Activated T-cell treated with anti-CD3 and anti-CD28 coated beads, Interleukin-2, amount 50 U/mL, for 24 hours (primary cell): Measurements from ENCODE around the gene PSME2.

ENCODE experiments used
- DNase-seq: peaks from one replicate; pipeline ENCODE4 v3.0.0-alpha.2; 2020
- H3K27ac Mint-ChIP-seq: 2 replicates; pipeline ENCODE4 v1.8.0; 2020; ENCODE audit warnings: mild to moderate bottlenecking, mixed read lengths
- H3K27me3 Mint-ChIP-seq: 2 replicates; pipeline ENCODE4 v1.8.0; 2020; ENCODE audit warnings: mixed read lengths
- H3K36me3 Mint-ChIP-seq: 2 replicates; pipeline ENCODE4 v1.8.0; 2020; ENCODE audit warnings: low read depth, mixed read lengths
- H3K4me1 Mint-ChIP-seq: 2 replicates; pipeline ENCODE4 v1.8.0; 2020; ENCODE audit warnings: low read depth, mixed read lengths
- H3K4me3 Mint-ChIP-seq: 2 replicates; pipeline ENCODE4 v1.8.0; 2020; ENCODE audit warnings: mild to moderate bottlenecking, moderate library complexity, mixed read lengths
- H3K9me3 Mint-ChIP-seq: 2 replicates; pipeline ENCODE4 v1.8.0; 2020; ENCODE audit warnings: mixed read lengths

Gene PSME2

GRCh38 chr14:24171422-24172260 lies 25.2 kb upstream of the PSME2 start, which contains the start of gene REC8:
Gene REC8, plus strand, starts transcription at chr14:24172080. Its CDS starts 473 bp downstream, at chr14:24172553.
- peaks cover 26% of the 10 kb centered on the region for H3K4me1 Mint-ChIP-seq
- H3K9me3 Mint-ChIP-seq = no peaks in the 10 kb centered on the region
- peak within 1 kb of the TSS; percentile 69 for H3K4me3 Mint-ChIP-seq
- peaks cover 72% of the 10 kb centered on the region for H3K36me3 Mint-ChIP-seq
- peak within 1 kb of the TSS; percentile 86 for H3K27ac Mint-ChIP-seq
- H3K27me3 Mint-ChIP-seq = no peaks in the 10 kb centered on the region
- DNase-seq = peak; percentile 81

- no peak overlapping the region for H3K4me3 Mint-ChIP-seq
- DNase-seq = no peak
- no peaks in the 10 kb centered on the region for H3K9me3 Mint-ChIP-seq
- H3K27me3 Mint-ChIP-seq = no peaks in the 10 kb centered on the region
- peaks cover 56% of the 10 kb centered on the region for H3K4me1 Mint-ChIP-seq
- H3K27ac Mint-ChIP-seq = peak overlapping the region; percentile 76
- peaks cover 87% of the 10 kb centered on the region for H3K36me3 Mint-ChIP-seq
These were observed 21.2 kb upstream of the PSME2 start for GRCh38 chr14:24167469-24168114.

- Mint-ChIP-seq H3K9me3 (no peaks in the 10 kb centered on the region), H3K27me3 (no peaks in the 10 kb centered on the region), H3K4me1 (peaks cover 60% of the 10 kb centered on the region), H3K27ac (peak overlapping the region; percentile 100), H3K4me3 (no peak overlapping the region), H3K36me3 (peaks cover 92% of the 10 kb centered on the region)
- no peak for DNase-seq
These were observed 19.4 kb upstream of the PSME2 start for GRCh38 chr14:24165785-24166184.

GRCh38 chr14:24164518-24164991 lies 18.1 kb upstream of the PSME2 start:
- peaks cover 67% of the 10 kb centered on the region for H3K4me1 Mint-ChIP-seq
- DNase-seq = no peak
- H3K4me3 Mint-ChIP-seq = no peak overlapping the region
- no peaks in the 10 kb centered on the region for H3K27me3 Mint-ChIP-seq
- peaks cover 94% of the 10 kb centered on the region for H3K36me3 Mint-ChIP-seq
- peak overlapping the region; percentile 100 for H3K27ac Mint-ChIP-seq
- H3K9me3 Mint-ChIP-seq = no peaks in the 10 kb centered on the region

GRCh38 chr14:24162093-24162492 lies 15.7 kb upstream of the PSME2 start:
- Mint-ChIP-seq H3K9me3 (no peaks in the 10 kb centered on the region), H3K27ac (peak overlapping the region; percentile 100), H3K27me3 (no peaks in the 10 kb centered on the region), H3K4me3 (peak overlapping the region; percentile 91), H3K36me3 (peaks cover 95% of the 10 kb centered on the region), H3K4me1 (peaks cover 63% of the 10 kb centered on the region)
- no peak for DNase-seq

DNA sequence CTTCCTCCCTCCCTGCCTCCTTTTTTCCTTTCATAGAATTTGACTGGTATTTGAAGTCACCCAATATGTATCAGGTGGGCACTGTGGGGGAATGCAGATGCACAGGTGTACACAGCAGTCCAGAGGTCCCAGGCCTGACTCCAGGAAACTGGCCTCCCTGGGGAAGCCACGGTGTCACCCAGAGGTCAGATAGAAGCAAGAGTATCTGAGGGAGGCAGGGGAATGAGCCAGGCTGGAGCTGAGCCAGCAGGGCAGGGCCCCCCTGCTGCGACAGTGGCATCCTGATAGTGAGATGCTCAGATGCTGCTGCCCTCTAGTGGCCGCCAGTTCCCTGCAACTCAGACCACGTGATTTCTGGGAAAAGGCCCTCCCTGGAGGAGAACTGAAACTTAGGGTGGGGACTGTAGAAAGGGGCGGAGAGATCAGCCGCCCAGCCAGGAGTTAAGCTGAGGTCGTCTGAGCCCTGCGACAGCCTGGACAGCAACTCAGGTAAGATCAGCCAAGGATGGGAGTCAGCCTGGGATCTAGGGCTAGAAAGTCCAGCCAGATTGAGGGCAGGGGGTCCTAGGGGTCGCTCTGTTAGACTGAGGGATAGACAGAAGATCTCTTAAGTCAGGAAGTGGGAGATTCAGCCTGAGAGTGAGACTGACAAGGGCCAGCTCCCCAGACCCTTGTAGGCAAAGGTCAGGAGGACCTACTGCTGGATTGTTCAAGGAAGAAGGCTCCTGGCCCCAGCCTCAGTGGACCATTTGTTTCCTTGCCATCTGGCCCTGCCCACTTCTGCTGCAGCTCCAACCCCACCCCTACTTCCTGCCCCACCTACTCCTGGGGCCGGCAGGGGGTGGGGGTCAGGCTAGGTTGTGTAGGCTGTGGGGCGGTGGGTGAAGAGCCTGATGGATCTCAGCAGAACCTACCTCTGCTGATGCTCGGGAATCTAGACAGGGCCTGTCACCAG lies 14.7 kb upstream of the PSME2 start, which contains the start of gene IRF9:
TSS of gene IRF9 (plus strand) at position 416 of the 955 bp plus-strand sequence. CDS start 880 bp downstream, outside the sequence.
- H3K4me1 Mint-ChIP-seq = peaks cover 57% of the 10 kb centered on the region

DNA sequence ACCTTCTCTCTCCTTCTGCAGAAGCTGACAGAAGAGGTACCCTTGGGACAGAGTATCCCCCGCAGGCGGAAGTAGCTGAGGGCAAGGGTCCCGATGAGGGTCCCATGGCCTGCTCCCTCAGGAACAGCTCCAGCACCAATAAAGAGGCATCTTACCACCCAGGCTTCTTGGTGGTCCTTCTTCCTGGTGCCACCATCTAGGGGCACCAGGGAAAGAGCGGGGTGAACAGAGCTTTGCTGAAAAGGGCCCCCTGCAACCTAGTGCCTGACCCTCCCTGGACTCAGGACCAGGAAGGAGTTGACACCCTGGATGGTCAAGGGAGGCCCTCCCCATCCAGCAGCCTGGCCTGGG lies 14.1 kb upstream of the PSME2 start:
- H3K27ac Mint-ChIP-seq = peak overlapping the region; percentile 100

More for the DNA sequence above, 14.7 kb upstream of the PSME2 start, which contains the start of gene IRF9:
- Mint-ChIP-seq H3K27me3 (no peaks in the 10 kb centered on the region), H3K36me3 (peaks cover 93% of the 10 kb centered on the region), H3K4me3 (peak within 1 kb of the TSS; percentile 91), H3K9me3 (no peaks in the 10 kb centered on the region), H3K27ac (peak within 1 kb of the TSS; percentile 100)
- peak; percentile 99 for DNase-seq

GRCh38 chr14:24159777-24160498 lies 13.5 kb upstream of the PSME2 start:
- Mint-ChIP-seq H3K9me3 (no peaks in the 10 kb centered on the region), H3K4me3 (no peak overlapping the region), H3K36me3 (peaks cover 92% of the 10 kb centered on the region), H3K27me3 (no peaks in the 10 kb centered on the region), H3K27ac (peak overlapping the region; percentile 100), H3K4me1 (peaks cover 49% of the 10 kb centered on the region)
- no peak for DNase-seq

More for the DNA sequence above, 14.1 kb upstream of the PSME2 start:
- no peak for DNase-seq
- peaks cover 52% of the 10 kb centered on the region for H3K4me1 Mint-ChIP-seq
- peaks cover 92% of the 10 kb centered on the region for H3K36me3 Mint-ChIP-seq
- no peaks in the 10 kb centered on the region for H3K9me3 Mint-ChIP-seq
- no peaks in the 10 kb centered on the region for H3K27me3 Mint-ChIP-seq
- no peak overlapping the region for H3K4me3 Mint-ChIP-seq

DNA sequence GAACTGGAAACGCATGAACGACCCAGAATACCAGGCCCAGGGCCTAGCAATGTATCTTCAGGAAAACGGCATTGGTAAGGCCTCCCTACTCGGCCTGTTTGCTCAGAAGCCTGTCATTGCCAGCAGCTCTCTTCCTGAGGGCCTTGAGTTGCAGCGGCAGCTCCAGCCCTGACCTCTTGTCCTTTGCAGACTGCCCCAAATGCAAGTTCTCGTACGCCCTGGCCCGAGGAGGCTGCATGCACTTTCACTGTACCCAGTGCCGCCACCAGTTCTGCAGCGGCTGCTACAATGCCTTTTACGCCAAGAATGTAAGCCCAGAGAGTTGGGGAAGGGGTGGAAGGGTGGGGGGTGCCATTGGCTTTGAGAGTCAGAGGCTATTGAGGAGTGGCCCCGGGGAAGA lies 10.9 kb upstream of the PSME2 start:
- Mint-ChIP-seq H3K9me3 (no peaks in the 10 kb centered on the region), H3K27me3 (no peaks in the 10 kb centered on the region), H3K27ac (peak overlapping the region; percentile 66), H3K36me3 (peaks cover 87% of the 10 kb centered on the region), H3K4me3 (no peak overlapping the region), H3K4me1 (peaks cover 27% of the 10 kb centered on the region)
- no peak for DNase-seq

DNA sequence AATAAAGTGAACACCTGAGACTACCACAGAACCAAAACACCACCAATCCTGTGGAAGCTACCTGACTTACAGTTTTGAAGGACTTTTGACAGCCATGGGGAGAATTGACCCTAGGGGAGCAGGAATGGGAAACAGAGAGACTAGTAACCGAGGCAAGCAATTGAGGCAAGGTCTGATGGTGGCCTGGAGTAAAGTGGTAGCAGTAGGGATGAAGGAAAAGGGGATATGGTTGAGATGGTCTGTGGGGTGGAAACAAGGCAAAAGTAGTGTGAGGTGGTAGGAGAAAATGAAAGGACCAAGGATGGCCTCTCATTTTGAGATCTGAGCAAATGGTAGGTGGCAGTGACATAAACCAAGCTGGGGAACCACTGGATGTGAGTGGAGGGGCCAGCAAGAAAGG lies 10.4 kb upstream of the PSME2 start:
- H3K27me3 Mint-ChIP-seq = no peaks in the 10 kb centered on the region
- no peak overlapping the region for H3K4me3 Mint-ChIP-seq
- no peak for DNase-seq
- H3K27ac Mint-ChIP-seq = peak overlapping the region; percentile 66
- H3K4me1 Mint-ChIP-seq = peaks cover 22% of the 10 kb centered on the region
- H3K9me3 Mint-ChIP-seq = no peaks in the 10 kb centered on the region
- peaks cover 86% of the 10 kb centered on the region for H3K36me3 Mint-ChIP-seq

- no peak for DNase-seq
- peak overlapping the region; percentile 73 for H3K27ac Mint-ChIP-seq
- H3K9me3 Mint-ChIP-seq = no peaks in the 10 kb centered on the region
- no peaks in the 10 kb centered on the region for H3K27me3 Mint-ChIP-seq
- peaks cover 86% of the 10 kb centered on the region for H3K36me3 Mint-ChIP-seq
- H3K4me1 Mint-ChIP-seq = peaks cover 15% of the 10 kb centered on the region
- no peak overlapping the region for H3K4me3 Mint-ChIP-seq
These were observed 8.7 kb upstream of the PSME2 start for GRCh38 chr14:24155100-24155499.

- Mint-ChIP-seq H3K9me3 (no peaks in the 10 kb centered on the region), H3K27me3 (no peaks in the 10 kb centered on the region), H3K27ac (peak overlapping the region; percentile 20), H3K4me3 (no peak overlapping the region), H3K36me3 (peaks cover 85% of the 10 kb centered on the region), H3K4me1 (peaks cover 32% of the 10 kb centered on the region)
- DNase-seq = no peak
These were observed 5.1 kb upstream of the PSME2 start for GRCh38 chr14:24151404-24152080.

GRCh38 chr14:24150993-24151392 lies 4.6 kb upstream of the PSME2 start:
- H3K36me3 Mint-ChIP-seq = peaks cover 87% of the 10 kb centered on the region
- H3K27ac Mint-ChIP-seq = peak overlapping the region; percentile 74
- no peaks in the 10 kb centered on the region for H3K9me3 Mint-ChIP-seq
- H3K4me3 Mint-ChIP-seq = no peak overlapping the region
- DNase-seq = no peak
- H3K27me3 Mint-ChIP-seq = no peaks in the 10 kb centered on the region
- peaks cover 32% of the 10 kb centered on the region for H3K4me1 Mint-ChIP-seq
